GM19468 (cell line): ENCODE data around the gene NR5A2.

Experiments used
- ATAC-seq: cut with Tn5 transposase; IDR thresholded peaks from one replicate; pipeline ENCODE4 v1.9.1; 2021; ENCODE audit warnings: mild to moderate bottlenecking, moderate library complexity, moderate number of reproducible peaks; ENCODE audit not compliant: unreplicated experiment; ENCODE audit errors: extremely low read depth

Gene NR5A2

GRCh38 chr1:200053646-200054045 lies 26.1 kb downstream of the NR5A2 start:
- ATAC-seq: no peak

DNA sequence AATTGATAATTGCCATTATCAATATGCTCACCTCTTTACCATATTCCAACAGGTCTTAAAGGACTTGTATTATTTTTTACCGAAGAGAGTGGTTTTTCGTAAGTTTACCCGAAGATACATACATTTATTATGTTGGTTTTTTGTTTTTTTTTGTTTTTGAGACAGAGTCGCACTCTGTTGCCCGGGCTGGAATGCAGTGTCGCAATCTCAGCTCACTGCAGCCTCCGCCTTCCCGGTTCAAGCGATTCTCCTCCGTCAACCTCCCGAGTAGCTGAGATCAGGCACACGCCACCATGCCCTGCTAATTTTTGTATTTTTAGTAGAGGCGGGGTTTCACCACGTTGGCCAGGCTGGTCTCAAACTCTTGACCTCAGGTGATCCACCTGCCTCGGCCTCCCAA lies 30.8 kb downstream of the NR5A2 start:
- no peak for ATAC-seq

DNA sequence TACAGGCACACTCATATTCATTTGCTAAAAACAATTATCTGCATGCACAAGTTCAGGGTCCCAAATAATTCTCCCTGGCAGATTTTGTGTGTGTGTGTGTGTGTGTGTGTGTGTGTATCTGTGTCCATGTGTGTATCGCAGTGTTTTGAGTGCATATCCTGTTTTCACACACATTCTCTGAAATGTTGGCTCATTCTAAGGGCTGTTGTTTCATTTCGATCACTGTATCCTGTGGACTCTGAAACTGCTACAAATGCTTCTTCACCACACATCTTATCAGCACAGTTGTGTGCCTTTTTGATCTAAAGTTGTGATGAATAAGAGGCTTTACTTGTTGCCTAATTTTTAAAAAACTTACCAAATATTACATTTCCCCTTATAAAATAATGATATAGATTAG lies 34.6 kb downstream of the NR5A2 start:
- no peak for ATAC-seq

- peak; percentile 94 for ATAC-seq
Measured at GRCh38 chr1:200072636-200073285, 45.3 kb downstream of the NR5A2 start.

- no peak for ATAC-seq
Measured at GRCh38 chr1:200073286-200073637, 45.8 kb downstream of the NR5A2 start.

- no peak for ATAC-seq
Measured at GRCh38 chr1:200075522-200075921, 48.0 kb downstream of the NR5A2 start.

DNA sequence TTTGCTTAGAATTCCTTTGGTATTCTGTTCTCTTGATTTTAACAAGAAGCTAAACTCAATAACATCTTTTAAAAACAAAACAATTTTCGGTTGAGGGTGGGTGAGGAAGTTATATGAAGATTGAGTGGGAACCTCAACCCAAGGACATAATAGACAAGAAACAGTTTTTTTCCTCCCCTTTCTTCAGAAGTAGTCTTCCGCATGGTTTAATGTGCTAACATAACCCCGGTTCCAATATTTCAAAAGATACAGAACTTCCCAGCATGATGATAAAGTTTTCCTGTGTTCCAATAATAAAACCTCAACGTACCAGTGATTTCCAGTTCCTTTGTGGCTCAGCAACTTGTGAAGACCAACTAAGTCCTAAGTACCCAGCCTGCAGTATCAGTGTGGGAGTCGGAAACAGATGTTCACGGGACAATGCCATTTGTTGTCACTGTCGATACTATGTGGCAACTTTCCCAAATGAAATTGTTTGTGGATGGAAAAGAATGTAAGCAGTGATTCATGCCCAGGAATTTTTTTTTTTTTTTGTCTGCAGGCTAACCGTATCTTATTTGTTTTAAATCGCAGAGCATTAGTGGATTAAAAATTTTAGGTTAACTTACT lies 48.5 kb downstream of the NR5A2 start:
- no peak for ATAC-seq

DNA sequence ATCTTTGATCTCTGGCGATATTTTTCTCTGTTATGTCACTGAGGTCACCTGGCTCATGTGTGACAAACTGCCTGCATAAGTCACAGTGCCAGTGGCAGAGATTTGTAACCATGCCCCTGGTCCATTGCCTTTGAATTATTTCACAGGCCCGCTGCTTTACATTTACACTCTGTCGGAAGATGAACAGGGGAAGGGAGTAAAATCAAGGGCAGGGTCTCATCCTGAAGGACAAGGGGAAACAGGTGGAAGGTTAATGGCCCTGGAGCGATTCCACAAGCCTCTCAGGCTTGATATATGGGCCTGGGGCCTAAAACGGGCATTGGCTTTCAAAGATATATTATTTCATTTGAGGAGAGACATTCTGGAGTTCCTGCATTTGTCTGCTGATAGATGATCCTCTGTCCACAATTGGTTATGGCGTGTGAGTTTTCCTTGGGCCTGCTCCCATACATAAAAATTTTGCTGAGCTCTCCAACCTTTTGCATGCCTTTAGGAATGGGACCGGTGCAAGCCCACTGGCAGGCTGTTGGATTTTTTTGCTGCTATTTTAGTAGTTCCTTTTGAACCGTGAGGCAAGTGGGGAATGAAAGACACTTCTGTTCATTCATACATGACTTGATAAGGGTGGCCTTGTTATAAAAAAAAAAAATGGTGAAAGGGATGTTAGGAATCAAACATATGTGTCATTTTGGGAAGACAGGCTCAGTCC lies 51.9 kb downstream of the NR5A2 start:
- ATAC-seq: no peak

- ATAC-seq: no peak
Measured at GRCh38 chr1:200081151-200081968, 53.9 kb downstream of the NR5A2 start.

- no peak for ATAC-seq
Measured at GRCh38 chr1:200081969-200082245, 54.4 kb downstream of the NR5A2 start.

DNA sequence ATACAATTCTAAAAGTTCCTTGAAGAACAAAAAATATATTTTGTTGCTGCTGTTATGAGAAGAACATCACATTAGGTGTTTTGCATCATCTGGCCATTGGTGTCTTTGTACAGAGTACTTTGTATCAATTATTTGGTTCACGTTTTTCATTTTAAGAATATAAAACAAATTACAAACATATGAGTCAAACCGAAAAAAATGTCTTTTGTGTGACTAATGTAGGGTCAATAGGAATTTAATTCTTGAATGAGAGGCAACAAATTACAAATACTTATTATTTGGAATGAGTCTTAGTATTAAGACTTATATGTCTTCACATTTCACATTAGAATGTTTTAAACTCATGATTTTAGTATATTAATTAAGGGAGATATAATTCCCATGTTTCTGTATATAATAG lies 54.8 kb downstream of the NR5A2 start:
- no peak for ATAC-seq

DNA sequence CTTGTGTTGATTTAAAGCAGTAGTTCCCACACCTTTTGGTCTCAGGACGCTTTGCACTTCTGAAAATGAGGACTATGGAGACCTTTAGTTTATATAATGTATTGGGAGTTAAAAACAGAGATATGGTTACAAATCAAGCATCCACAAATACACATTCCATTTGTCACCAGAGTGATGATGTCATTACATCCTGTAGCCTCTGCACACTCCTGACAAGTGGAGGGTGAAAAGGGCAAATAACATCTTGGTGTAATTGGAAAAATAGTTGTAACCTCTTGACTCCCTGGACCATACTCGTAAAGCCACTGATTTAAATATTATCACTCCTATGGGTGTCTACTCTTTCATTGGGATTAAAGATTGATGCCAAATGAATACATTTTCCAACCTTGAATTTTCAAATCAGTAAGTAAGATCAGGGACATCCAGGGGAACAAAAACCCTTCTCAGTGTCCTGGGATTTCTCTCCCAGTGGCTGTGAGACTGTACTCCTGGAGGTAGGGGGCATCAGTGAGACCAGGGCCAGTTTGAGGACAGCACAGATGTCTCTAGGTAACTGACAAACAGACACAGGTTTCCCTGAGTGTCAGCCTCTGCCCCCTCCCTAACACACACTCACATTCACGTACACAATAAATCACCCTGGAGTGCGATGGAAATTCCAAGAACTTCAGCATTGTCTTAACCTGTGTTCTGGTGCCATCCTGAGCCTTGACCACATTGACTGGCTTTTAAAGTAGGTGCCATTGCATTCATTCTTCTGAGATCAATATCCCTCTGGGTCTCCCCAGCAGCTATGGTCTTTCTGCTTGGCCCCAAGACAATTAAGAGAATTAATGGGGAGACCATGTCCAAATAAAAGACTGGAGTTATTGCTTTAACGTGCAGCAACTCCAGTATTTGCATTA lies 63.0 kb downstream of the NR5A2 start:
- no peak for ATAC-seq

DNA sequence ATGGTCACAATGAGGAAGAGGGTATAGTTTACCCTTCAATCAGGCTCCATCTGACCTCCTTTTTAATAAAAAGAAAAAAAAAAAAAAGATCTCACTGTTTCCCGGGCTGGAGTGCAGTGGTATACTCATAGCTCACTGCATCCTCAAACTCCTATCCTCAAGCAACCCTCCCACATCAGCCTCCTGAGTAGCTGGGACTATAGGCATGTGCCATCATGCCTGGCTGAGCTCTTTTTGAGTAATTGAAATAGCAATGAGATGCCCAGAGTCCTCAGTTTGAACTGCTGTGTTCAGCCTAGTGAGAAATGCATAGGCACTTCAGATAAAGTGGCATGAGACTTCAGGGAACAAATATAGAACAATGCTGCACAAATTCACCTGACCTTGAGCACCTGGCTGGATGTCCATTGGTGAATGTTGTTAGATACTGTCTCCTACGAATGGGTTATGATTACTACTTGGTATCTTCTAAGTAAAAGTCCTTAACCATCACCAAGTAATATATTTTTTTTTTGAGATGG lies 67.6 kb downstream of the NR5A2 start:
- ATAC-seq: no peak

GRCh38 chr1:200096774-200097173 lies 69.3 kb downstream of the NR5A2 start:
- ATAC-seq: no peak

DNA sequence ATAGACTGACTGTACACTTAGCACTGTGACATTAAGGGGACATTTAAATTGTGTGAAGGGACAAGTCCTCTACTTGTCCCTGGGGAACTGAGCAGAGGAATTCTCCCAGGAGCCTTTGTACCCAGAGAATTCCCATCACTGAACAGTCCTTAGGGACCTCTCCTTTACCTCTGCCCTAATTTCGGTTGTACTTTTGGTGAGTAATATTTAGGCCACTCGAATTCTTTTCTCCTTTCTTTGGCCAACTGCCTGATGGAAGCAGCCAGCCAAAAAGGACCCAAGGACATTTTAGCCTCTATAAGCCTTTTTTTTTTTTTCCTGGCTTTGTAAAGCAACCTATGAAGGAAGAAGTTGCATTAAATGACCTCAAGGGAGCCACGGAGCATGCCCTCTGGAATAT lies 71.5 kb downstream of the NR5A2 start:
- ATAC-seq: no peak

DNA sequence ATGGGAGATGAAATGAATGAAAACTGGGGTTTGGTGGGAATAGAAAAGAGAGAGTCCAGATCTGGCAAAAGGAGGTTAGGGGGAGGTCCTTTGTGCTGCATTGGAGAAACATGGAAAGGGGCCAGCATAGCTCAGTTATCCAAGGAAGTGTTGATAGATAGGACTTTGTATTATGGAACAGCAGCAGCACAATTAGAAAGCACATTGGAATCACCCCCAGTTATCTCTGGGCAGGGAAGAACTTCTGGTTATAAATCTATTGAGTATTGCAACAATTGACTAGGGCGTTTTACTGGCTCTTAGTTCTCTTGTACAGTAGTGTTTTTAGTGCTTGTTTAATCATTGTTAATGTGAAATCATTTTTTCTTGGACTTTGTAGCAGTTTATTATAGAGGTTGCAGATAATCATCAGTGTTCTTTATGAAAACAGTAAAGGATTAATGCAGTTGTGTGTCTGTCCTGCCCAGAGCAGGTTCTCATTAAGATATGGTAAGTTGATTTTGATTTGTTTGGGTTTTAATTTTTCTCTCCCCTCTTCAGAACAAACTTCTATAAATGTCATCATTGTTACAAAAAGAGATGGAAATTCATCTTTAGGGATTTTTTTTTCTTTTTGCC lies 76.6 kb downstream of the NR5A2 start:
- no peak for ATAC-seq

DNA sequence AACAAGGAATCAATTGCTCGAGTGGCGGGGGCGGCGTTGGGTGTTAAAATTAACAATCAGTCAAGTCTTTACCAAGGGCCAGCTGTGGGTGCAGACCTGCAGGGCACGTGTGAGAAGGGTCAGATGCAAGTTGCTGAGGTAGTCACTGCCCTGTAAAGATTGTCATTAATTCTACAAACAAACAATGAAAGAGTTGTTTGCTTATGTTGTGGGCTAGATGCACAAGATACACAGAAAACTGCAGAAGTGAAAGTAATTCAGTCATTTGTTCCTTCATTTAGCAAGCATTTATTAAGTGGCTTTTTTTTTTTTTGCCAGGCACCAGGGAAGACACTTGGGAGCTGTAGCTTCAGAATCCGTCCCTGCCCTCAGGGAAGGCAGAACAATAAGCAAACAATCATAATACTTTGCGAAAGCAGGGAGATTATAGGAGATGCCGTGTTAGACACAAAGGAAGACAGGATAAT lies 79.5 kb downstream of the NR5A2 start:
- ATAC-seq: no peak

DNA sequence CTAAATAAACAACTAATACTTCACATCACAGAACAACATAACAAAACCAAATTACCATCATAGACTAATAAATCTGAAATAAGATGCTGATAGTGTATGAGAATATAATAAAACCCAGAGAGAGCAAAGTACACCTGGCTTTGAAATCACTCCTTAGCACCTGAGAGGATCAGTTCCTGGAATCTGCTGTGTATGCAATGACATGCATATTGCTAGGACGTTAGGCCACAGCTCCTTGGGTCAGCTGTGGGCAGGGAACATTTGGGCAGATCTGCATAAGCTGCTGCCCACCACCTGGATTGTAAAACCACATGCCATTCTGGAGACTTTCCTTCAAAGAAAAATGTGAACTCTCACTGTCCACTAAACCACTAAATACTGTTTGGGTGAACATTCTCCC lies 81.1 kb downstream of the NR5A2 start:
- ATAC-seq: no peak

- no peak for ATAC-seq
Measured at GRCh38 chr1:200112290-200112689, 84.8 kb downstream of the NR5A2 start.
